ENCODE measurements around the gene WNT11. TPM values are rescaled to one million over a fixed set of nuclear protein-coding genes. Genes with fewer than 3 reads are reported as not detected.

The WNT11 gene
- total RNA-seq, 1 donor from 2014 or later, result 1.5 TPM

GRCh38 chr11:76176463-76176862 lies 29.8 kb downstream of the WNT11 start:
- H3K36me3 Mint-ChIP-seq (ENCODE audit: insufficient read depth), result no peaks in the 10 kb centered on the region
- H3K9me3 Mint-ChIP-seq (ENCODE audit: low read depth), result no peaks in the 10 kb centered on the region

GRCh38 chr11:76175783-76176182 lies 30.5 kb downstream of the WNT11 start:
- TF ChIP-seq CTCF (IDR thresholded peaks at IDR 0.05; ENCODE audit: unreplicated experiment), result no peak
- no peak overlapping the region for H3K27ac Mint-ChIP-seq
- H3K27me3 Mint-ChIP-seq, result peaks cover 18% of the 10 kb centered on the region
- H3K36me3 Mint-ChIP-seq (ENCODE audit: insufficient read depth), result no peaks in the 10 kb centered on the region
- no peak overlapping the region for H3K4me3 Mint-ChIP-seq (ENCODE audit: low read depth)
- no peaks in the 10 kb centered on the region for H3K4me1 Mint-ChIP-seq (ENCODE audit: low read depth)
- DNase-seq (ENCODE audit: low spot score, unreplicated experiment), result no peak
- H3K9me3 Mint-ChIP-seq (ENCODE audit: low read depth), result no peaks in the 10 kb centered on the region

More at GRCh38 chr11:76176463-76176862, 29.8 kb downstream of the WNT11 start:
- H3K4me3 Mint-ChIP-seq (ENCODE audit: low read depth), result no peak overlapping the region
- peaks cover 18% of the 10 kb centered on the region for H3K27me3 Mint-ChIP-seq
- H3K27ac Mint-ChIP-seq, result no peak overlapping the region
- no peak for TF ChIP-seq CTCF (IDR thresholded peaks at IDR 0.05; ENCODE audit: unreplicated experiment)
- no peaks in the 10 kb centered on the region for H3K4me1 Mint-ChIP-seq (ENCODE audit: low read depth)
- DNase-seq (ENCODE audit: low spot score, unreplicated experiment), result no peak

- no peak overlapping the region for H3K27ac Mint-ChIP-seq
Measured at GRCh38 chr11:76174330-76174729, 32.0 kb downstream of the WNT11 start.

DNA sequence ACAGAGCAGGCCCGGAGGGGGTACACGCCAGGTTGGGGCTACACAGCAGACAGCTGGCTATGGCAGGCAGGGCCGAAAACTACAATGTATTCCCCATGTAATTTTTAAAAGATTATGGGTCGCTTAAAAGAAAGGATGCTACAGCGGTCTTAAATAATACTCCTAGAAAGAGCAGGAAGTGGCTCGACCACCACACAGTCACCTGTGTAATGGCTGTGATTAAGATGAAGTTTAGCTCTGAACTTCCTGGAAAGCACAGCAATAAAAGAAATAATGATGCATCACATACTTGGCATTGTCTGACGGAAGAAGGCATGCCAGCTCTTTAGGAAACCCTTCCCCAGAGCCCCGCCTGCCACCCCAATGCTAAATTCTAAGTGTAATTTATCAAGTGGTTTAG lies 32.6 kb downstream of the WNT11 start:
- peaks cover 15% of the 10 kb centered on the region for H3K27me3 Mint-ChIP-seq
- H3K27ac Mint-ChIP-seq, result no peak overlapping the region
- H3K4me3 Mint-ChIP-seq (ENCODE audit: low read depth), result no peak overlapping the region
- H3K9me3 Mint-ChIP-seq (ENCODE audit: low read depth), result no peaks in the 10 kb centered on the region
- no peak for DNase-seq (ENCODE audit: low spot score, unreplicated experiment)
- TF ChIP-seq CTCF (IDR thresholded peaks at IDR 0.05; ENCODE audit: unreplicated experiment), result no peak
- H3K4me1 Mint-ChIP-seq (ENCODE audit: low read depth), result no peaks in the 10 kb centered on the region
- no peaks in the 10 kb centered on the region for H3K36me3 Mint-ChIP-seq (ENCODE audit: insufficient read depth)

More at GRCh38 chr11:76174330-76174729, 32.0 kb downstream of the WNT11 start:
- H3K27me3 Mint-ChIP-seq, result peaks cover 15% of the 10 kb centered on the region
- DNase-seq (ENCODE audit: low spot score, unreplicated experiment), result no peak
- TF ChIP-seq CTCF (IDR thresholded peaks at IDR 0.05; ENCODE audit: unreplicated experiment), result no peak
- H3K9me3 Mint-ChIP-seq (ENCODE audit: low read depth), result no peaks in the 10 kb centered on the region
- no peak overlapping the region for H3K4me3 Mint-ChIP-seq (ENCODE audit: low read depth)
- H3K36me3 Mint-ChIP-seq (ENCODE audit: insufficient read depth), result no peaks in the 10 kb centered on the region
- no peaks in the 10 kb centered on the region for H3K4me1 Mint-ChIP-seq (ENCODE audit: low read depth)

- Mint-ChIP-seq H3K4me1 (ENCODE audit: low read depth) (no peaks in the 10 kb centered on the region), H3K27ac (no peak overlapping the region), H3K4me3 (ENCODE audit: low read depth) (no peak overlapping the region), H3K9me3 (ENCODE audit: low read depth) (no peaks in the 10 kb centered on the region), H3K36me3 (ENCODE audit: insufficient read depth) (no peaks in the 10 kb centered on the region), H3K27me3 (peaks cover 20% of the 10 kb centered on the region)
- no peak for TF ChIP-seq CTCF (IDR thresholded peaks at IDR 0.05; ENCODE audit: unreplicated experiment)
- no peak for DNase-seq (ENCODE audit: low spot score, unreplicated experiment)
Measured at GRCh38 chr11:76172583-76172982, 33.7 kb downstream of the WNT11 start.

All from progenitor cell of endocrine pancreas (in vitro differentiated cells).